ENCODE measurements around the gene LSM12.
A peak's percentile ranks its signal among the peaks of the same experiment; 100 is the strongest.
"Not testable (repeated sequence)": the region's sequence is repeated elsewhere in the genome, so short reads cannot be mapped to it uniquely, and the experiment has no call there.

The LSM12 gene

DNA sequence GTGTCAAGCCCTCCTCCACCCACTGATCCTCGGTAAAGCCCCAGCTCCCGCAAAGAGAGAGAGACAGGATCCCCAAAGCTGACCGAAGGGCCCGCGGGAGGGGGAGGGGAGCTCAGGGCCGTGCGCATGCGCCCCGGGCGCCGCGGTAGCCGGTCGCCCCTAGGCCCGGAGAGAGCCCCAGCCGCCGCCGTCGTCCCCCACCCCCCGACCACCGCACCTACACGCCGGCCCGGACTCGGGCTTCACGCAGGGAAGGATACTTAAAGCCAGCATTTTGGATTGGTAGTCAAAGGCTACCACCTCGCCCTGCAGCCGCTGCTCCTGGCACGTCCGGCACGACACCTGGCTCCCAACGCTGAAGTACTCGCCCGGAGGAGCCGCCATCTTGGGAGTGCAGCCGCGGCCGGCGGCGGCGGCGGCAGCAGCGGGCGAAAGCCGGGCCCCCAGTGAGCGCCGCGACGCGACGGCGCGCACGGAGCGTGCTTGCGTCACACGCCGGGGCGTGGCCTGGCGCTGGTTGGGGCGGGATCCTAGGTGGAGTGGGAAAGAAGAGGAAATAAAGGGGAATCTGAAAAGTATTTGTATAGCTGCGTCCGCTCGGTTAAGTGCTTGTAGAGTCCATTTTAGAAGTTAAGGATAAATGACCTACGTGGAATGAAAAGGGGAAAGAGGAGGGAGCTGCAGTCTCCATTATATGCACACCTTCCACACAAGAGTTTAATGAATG, at the start of gene LSM12:
TSS of gene LSM12 (minus strand) at position 468 of the 727 bp plus-strand sequence. CDS start at position 384, 84 bp downstream.
- DNase-seq: peak; percentile 70 to 84 (median 75)

DNA sequence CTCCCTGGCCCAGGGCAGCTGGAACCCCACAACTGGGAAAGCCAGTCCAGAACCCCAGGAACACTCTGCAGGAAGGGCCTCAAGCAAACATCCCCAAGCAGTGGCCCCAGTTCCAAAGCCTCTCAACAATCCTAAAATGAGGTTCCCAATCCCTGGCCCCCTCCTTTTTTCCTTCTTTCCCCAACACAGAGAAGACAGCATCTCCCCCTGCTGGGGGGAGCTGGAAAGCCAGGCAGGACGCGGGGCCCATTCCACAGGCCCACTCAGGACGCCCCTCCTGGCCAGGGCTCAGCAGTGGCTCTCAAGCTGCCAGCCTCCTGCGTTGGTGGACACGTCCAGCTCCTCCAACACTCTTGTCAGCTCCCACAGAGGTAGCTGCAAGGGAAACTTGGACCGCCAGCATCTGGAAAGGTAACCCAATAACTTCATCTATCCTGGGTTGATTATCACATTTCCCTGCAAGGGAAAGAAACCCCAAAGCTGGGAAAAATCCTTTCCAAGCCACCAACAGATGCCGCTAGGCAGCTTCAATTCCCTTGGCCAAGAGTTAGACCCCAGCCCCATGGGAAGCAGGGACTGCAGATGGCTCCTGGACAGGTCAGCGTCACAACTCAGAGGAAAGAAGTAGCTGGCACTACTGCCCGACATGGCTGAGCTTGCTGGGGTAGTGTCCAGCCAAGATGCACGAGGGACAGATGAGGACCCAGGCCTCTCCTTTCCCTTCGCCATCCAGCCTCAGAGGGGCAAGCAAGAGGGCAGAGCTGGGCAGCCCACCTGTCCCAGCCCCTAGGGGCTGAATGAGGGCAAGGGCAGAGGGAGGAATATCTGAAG, 49.3 kb upstream of the LSM12 start:
- DNase-seq: peak in 1 of 4 experiments; percentile 18

DNA sequence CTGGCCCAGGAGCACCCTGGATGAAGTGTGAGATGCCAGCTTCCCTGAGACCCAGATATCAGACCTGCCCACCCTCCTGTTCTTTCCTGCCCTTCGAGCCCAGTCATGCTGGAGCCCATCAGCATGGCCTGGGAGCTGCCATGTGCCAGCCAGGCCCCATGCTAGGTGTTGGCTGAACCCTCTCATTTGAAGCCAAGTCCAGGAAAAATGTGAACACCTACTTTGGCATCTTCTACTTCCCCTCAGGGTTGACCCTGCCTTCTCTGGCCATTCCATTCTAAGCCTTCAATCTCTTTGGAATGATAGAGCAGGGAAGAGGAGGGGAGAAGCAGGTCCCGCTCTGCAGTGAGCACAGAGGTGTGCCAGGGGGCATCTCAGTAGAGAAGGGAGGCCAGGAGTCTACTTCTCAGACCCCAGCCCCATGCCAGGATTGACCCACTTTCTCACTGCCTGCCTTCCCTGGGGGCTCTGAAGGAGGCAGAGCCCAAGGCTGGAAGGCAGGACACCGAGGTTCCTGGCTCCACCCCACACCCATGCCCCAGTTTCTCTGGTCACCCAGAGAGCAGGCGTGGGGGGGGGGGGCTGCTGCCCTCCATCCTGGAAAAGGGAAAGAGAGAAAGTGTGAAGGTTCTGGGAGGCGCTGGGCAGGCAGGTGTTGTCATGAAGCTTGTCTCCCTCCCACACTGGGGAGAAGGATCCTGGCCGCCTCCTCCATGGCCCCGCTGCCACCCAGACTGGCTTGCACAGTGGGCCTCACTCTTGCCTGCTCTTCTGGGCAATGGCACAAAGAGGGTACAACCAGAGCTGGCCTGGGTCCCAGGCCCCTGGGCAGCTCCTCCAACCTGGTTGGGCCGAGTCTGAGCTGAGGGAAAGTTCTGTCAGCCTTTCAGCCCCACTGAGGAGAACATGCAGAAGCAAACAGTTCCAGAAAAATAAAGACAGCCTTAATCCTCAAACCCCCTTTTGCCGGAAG, 47.7 kb upstream of the LSM12 start:
- no peak for DNase-seq

DNA sequence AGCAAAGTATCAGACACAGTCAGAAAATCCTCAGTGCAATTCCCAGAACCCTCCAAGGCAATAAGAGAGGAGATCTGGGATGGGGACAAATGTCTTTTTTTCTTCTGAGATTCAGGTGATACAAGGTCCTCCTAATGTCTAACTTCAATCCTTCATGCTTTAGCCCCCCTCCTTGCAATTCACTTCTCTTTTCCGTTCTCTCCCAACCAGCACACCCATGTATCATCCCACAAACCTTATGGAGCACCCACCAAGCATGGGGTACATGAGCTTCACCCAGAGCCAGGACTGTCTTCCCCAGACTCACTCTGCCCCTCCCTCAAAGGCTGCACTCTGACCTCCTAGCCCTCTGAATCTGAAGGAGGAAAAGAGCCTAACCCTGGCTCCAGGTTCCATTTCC, 46.9 kb upstream of the LSM12 start:
- DNase-seq: no peak

DNA sequence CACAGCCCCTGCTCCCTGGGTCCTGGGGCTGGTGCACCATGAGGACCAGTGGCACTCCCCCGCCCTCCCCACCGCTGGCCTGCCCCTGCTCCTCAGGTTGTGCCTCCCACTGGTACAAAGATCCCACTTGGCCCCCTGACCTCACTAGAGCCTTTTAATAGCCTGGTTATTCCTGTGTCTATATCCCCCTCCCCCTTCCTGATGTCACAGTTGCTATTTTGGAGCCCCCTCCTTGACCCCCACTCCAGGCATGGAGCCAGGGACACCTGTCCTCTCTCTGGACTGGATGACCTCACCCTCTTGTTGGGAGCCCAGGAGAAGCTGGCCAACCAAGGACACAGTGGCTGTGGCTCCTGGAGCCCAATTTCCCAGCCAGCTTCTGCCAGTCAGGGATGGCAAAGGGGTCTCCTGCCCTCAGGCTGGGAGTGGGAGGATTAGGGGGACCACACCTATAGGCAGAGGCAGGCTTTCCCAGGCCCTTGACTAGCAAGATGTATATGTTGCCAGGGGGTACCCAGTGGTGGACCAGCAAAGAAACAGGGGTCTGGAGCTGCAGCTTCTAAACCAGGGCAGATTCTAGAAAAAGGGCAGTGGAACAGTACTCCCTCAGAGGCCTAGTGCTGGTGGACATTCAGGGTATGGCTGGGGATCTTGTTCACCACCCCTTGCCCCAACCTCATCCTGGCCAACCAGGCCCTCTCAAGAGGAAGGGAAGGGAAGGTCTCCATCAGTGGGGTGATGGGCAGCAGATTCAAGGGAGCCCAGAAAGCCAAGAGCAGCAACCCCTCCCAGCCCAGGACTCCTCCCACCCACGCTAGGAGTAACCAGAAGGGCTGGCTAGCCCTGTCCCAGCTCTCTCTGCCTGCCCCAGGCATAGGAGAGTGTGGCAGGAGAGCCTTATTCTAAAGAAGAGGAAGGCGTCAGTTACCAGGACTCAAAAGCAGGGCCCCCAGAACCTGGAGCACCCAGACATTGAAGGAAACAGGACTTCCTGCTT, 46.1 kb upstream of the LSM12 start:
- DNase-seq: no peak

DNA sequence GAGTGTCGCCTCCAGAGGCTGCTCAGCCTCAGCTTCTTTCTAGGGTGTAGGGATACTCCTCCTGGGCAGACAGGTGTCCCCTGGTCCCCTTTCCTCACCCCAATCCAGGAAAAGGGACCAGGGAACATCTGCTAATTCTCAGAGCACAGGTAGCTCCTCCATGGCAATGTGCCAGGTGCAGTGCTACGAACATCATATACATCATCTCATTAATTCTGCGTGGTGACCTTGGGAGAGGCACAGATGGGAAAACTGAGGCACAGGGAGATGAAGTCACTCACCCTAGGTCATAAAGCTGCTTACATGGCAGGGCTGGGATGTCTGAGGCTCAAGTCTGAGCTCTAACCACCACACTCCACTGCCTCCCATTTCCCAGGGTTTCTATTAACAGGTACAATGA, 45.3 kb upstream of the LSM12 start:
- no peak for DNase-seq

DNA sequence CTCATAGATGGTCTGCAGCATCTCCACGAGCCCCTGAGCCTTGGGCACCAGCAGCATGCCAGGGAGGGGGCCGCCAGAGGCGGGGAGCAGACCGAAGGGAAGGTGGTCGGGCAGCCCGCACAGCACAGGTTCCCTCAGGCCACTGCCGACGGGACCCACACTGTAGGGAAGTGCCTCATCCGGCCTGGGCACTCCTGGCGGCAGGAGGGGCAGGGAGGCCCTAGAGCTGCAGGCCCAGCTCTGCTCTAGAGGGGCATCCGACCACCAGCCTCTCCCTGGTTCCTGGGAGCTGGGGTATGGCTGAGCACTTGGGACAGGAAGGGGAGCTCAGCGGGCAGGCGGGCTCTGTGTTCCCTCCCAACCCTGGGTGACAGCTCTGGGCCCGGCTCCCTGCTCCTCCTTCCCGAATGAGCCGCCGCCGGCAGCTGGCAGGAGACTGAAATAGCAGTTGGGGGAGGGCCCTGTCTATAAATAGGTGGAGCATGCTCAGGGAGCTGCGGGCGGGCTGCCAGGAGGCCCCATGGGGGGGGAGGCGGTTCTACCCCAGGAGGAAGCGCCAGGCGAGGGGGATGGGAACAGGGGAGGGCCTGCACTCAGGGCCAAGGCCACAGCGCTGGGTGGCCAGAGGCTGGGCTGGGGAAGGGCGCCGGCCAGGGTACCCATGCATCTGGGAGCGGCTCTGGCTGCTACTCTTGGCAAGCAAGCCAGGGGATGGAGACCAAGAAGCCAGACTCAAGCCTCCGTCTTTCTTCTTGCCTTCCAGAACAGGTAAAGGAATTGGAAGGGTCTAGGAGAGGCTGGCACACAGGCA, 44.6 kb upstream of the LSM12 start:
- DNase-seq: peak in 3 of 4 experiments; percentile 15 to 57 (median 42)

DNA sequence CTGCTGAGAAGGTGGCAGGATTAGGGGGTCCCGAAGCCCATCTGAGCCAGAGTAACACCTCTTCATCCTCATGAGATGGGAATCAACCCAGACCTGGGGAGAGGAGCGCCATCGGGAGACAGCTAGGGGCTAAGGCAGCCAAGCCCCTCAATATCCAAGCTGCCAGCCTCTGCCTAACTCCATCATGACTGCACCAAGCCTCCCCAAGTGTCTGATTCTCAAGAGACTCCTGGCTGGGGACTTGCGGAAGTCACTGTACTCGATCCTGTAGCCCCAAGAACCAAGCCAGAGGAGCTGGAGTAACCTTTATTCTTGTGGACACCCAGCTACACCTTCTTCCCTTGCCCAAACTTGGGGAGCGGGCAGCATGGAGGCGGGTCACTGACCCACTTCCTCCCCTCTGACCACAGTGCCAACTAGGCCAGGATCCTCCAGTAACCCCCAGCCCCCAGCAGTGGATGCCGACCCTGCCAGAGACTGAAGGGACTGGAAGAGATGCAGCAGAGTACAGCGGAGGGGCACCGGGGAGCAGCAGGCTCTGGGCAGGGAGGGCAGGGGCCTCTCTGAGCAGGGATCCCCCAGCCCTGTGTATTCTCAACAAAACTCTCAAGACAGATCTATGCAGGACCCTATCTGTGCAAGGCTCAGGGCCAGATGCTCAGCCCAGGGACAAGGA, 43.7 kb upstream of the LSM12 start:
- no peak for DNase-seq

DNA sequence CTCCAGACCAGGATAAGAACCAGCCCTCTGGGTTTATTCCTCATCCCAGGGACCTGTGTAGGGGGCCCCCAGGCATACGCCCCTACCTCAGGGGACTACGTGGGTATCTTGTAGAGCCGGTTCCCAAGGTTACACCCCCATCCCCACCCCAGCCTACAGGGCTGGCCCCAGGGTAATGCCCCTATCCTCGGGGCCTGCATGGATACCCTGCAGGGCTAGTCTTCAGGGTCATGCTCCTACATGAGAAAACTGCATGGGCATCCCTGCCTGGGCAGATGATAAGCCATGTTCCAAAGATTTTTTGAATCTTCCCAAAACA, 42.8 kb upstream of the LSM12 start:
- no peak for DNase-seq

DNA sequence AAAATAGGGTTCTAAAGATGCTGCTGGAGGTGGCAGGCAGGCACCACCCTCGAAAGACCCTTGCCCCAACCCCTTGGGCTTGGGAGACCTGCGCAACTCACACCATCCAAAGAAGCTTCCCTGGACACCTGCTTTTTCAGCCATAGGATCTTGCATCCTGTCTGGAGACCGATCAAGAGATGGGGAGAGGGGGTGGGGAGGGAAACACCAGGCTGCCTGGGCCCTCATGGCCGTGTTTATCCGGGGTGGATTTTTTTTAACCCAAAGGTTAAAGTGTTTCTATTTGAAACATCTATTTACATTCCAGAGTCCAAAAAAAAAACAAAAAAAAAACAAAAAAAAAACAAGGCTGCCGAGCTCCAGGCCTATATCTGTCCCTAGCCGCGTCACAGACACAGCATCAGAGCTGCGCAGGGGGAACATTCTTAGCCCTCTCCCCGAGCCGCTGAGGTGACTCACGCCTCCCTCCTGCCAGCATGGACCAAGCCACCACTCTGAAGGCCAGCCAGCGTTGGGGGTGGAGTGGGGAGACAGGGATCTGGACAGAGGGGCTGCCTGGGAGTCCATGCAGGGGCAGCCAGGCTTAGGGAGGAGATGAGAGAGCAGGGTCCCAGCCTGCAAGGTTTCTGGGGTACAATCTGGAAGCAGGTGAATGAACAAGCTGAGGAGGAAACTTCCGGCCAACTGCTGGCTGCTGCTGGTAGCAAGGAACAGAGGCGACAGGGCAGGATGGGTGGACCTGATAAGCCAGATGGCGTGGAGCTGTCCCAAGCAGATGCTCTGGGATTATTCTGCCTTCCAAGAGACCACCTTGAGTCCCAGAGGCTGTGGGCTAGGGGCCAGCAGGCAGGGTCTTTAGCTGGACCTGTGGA, 42.2 kb upstream of the LSM12 start:
- no peak for DNase-seq

DNA sequence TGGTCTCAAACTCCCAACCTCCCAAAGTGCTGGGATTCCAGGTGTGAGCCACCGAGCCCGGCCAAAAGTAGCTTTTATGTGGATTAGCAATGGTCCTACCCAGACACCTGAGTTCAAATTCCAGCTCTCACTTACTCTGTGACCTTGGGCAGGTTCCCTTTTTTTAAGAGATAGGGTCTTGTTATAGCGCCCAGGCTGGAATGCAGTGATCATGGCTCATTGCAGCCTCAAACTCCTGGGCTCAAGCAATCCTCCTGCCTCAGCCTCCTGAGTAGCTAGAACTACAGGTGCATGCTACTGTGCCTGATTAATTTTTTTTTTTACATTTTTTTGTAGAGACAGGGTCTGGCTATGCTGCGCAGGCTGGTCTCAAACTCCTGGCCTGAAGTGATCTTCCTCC, 40.3 kb upstream of the LSM12 start:
- DNase-seq: no peak

DNA sequence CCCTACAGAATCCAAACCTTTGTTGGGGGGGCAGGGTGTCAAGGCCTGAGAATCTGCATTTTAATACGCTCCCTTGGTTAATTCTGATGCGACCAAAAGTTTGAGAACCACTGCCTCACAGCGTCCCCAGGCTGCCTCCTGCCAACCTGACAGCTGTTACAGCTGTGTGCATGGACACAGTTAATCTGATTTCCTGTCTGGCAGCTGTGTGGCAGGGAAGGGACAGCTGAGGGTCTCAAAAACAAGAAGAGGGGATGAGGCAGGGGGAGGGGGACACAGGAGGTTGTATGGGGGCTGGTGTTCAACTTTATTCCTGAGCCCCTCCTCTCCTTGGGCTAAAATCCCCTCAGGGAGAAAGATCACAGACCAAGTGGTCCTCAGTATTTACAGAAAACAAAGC, 39.5 kb upstream of the LSM12 start:
- no peak for DNase-seq

DNA sequence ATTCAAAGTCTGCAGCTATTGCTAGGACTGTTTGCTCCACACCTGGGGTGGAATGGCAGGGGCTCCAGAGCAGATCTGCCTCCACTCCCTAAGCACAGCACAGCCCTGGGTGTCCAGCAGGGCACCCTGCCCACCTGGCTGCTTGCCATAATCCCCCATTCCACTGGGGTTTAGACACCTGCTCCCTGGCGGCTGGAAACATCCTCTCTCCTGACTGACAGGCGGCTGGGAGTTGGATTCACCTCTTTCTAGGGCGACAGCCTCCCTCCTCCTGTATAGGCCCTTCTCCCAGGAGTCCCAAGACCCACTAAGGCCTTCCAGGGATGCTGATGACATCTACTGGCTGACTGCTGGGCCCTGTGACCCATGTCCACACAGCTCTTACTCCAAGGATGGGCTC, 39.0 kb upstream of the LSM12 start:
- DNase-seq: no peak

DNA sequence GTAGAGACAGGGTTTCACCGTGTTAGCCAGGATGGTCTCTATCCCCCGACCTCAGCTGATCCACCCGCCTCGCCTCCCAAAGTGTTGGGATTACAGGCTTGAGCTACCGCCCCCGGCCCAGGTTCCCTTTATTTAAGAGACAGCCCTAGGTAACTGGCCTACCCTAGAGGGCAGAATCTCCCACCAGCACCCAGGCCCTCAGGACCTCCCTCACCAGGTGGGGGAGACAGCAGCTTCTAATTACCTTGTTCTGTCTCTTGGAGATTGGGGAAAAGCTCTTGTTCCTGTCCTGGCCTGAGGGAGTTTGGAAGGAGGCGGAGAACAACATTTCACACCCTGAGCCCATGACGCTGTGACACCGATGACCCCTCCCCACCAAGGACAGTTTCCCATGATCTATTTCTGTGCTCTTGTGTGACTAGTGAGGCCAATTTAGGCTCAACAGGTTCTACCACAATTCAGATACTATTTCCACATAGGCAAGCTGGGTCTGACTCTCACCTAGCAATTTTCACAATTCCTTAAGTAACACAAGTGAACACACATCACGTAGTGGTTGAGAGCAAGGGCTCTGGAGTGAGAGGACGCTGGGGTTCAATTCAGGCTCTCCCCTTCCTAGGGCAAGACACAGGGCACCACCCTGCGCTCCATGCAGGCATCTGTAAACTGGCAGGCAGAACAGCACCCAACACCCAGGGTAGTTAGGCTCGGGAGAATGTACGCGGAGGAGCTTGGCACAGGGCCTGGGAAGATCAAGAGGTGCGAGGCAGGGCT, 36.6 kb upstream of the LSM12 start:
- DNase-seq: no peak

DNA sequence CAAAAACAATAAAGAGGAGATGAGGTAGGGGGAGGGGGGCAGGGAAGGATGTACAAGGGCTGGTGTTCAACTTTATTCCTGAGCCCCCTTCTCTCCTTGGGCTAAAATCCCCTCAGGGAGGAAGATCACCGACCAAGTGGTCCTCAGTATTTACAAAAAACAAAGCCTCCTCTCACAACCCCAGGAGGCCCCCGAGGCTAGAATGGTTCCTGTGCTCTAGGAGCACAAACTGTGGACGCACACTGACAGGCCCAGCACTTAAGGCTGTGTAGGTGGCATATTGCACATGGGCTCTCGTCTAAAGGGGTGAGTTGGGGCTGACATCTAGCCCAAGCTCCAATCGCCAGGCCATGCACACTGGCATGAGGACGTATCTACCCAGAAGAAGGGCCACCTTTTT, 35.4 kb upstream of the LSM12 start:
- not testable (repeated sequence) for DNase-seq

DNA sequence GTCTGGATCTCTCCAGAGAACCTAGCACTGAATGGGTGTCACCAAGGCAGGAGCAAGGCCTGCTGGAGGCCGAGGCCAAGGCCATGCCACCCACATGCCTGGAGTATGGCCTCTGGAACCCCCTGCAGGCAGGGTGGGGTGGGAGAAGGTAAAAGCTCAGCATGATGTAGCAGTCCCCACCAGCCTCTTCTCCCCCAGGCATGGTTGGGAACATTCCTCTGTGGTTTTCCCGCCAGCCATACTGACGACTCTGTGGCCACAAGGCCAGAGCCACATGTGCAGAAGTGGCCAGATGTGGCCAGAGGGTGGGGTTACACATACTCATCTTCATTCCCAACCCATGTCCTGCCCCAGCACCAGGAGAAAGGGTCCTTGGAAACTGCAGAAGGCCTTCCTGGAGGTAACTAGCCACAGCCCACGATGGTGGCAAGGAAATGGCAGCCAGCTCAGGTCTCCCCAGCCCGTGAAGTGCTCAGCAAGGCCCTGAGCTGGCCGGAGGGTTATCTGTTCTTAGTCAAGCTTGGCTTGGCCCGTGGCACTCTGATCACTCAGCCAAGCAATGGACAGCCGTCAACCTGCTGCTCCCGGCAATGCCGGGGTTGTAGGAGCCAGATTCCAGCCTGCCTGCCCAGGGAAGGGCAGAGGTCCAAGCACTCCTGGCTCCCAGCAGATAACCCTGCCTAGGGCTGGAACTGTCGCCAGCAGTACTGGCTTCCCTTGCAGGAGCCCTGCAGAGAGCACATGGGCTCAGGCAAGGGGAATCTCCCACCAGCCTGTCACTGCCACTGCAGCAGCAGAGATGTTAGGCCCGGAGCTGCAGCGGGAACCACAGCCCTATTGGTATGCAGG, 30.9 kb upstream of the LSM12 start:
- DNase-seq: no peak

DNA sequence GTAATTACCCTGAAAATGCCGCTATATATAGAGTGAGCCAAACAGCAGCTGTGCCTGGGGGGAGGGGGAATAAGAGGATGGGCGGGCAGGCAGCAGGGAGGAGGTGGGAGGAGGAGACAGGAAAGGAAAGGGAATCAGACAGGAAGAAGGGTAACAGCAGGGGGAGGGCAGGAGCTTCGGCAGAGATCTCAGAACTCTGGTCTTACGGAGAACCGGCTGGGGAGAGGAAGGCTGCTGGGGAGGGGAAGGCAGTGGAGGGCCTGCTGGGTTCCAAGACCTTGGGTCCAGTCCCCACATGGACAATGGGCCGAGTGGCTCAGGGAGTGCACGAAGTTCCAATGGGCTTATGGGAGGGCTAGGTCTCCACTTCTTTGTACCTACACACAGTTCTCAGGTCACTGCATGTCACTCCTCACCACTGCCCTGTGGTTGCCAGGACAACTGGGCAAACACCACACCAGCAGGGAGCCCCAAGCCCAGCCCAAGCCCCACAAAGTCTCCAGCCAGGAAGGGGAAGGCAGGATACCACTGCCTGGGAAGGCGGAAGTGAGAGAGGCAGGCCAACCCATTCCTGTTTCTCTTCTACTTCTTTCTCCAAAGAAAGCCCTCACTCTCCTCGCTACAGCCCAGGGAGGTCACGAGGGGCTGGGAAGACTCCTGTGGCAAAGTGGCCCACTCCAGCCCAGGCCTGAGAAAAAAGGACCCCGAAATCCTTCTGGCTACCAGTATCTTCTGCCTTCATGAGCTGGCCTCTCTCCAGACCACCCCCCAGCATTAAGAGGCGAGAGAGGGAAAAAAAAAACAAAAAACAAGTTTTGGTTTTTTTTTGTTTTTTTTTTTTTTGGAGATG, 29.4 kb upstream of the LSM12 start:
- DNase-seq: no peak
